HG02870 (cell line): ENCODE data around the gene ELAVL1.
"Not testable (repeated sequence)": the region's sequence is repeated elsewhere in the genome, so short reads cannot be mapped to it uniquely, and the experiment has no call there.

ENCODE experiments used
- ATAC-seq: cut with Tn5 transposase; IDR thresholded peaks from one replicate; pipeline ENCODE4 v1.9.1; 2021; ENCODE audit warnings: mild to moderate bottlenecking, moderate library complexity; ENCODE audit not compliant: unreplicated experiment

The ELAVL1 gene

DNA sequence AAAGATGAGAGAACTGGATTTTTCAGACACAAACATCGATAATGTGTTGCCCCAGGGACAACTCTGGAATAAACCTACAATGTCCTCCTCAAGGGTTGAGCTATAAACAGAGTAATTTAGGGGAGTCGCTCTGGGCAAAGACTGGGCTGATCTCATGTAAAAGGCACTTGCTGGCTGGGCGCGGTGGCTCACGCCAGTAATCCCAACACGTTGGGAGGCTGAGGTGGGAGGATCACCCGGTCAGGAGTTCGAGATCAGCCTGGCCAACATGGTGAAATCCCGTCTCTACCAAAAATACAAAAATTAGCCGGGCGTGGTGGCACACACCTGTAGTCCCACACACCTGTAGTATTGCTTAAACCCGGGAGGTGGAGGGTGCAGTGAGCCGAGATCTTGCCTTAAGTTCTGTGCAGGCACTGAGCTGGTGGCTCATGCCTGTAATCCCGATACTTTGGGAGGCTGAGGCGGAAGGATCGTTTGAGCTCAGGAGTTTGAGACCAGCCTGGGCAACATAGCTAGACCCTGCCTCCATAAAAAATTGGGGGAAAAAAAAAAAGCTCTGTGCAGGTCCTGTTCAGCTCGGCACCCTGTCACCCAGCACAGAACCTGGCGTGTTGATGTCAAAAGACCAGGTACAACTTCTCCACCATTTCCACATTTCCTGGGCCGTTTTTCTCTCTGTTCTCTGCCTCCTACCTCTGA lies 63.4 kb downstream of the ELAVL1 start:
- ATAC-seq: no peak

DNA sequence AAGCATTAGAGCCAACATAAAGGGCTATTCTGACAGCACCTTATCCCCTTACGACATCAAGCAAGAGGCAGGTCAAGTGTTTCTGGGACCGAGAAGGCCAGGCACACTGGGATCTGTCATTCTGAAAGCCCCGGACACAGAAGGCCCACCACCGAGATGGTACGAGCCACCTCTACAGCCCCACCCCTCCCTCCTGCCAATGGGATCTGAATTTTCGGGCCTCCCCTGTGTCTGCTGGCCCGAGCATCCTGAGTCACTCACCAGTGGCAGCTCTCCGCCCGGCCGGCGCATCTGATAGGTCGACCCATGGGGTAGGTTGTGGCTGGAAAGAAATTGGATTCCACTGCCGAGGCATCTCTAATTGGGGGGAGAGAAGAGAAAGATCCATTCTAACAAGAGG lies 64.6 kb downstream of the ELAVL1 start:
- ATAC-seq: no peak

DNA sequence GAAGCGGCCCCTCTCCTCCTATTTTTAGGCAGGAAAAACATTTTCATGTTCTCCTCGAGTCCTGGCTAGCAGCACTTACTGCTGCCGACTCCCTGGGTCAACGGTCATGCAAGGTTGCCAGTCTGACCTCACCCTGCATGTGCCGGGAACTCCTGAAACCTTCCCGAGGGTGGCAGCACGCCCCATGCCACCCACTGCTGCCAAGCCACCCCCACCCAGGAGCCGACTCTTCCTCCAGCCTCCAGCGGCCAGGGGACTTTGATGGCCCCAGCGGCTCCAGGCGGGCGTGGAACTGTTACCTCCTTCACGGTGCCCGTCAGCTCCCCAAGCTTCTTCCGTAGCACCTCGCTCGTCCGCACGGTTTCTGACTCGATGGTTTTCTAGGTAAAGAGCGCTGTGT lies 70.7 kb downstream of the ELAVL1 start:
- ATAC-seq: no peak

DNA sequence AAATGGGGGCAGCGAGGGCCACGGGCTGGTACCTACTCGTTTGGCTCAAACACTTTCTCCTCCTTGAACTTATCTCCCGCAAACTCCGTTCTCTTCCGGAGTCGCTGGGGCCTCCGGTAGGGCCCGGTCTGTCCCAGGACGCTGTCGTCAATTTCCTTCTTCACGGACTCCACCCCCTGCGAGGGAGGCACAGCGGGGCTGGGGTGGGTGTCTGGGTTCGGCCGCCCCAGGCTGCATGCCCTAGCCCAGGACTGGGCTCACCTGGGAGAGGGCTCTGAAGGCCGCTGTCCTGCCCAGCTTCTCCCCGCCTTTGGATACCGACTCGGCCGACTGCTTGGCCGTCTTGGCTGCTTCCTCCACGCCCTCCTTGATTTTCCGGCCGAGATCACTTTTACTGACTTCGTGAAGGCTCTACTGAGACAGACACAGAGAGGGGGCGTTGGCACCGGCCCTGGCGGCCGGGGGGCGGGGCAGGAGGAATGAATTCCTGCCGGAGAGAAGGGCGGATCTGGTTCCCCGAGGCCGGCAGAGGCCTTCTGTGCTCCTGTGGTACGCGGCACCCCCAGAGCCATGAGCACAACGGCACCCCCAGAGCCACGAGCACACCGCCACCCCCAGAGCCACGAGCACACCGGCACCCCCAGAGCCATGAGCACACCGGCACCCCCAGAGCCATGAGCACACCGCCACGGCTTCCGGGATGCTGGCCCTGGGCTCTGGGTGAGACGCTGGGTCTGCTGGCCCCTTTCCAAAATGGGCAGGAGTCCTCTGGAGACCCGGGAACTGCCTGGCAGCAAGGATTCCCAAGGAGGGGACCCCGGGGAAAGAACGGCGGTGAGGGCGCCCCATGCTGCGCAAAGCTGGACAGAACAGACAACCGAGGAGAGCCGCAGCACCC lies 71.4 kb downstream of the ELAVL1 start:
- no peak for ATAC-seq

DNA sequence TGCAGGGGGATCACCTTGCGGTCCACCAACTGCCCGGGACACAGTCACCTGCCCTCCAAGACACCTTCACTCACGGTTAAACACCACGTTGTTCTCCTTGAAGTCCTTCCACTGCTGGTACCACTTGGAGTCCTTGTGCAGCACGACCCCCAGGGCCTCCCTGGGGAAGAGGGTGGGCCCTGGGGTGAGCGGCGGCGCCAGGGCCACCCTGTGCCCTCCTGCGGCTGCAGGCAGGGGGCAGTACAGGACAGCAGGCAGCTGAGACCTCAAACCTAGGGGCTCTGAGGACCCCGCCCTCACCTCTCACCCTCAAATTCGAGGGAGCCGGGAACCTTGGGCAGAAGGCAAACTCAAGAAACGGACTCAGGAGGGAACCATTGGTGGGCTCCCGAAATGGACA lies 72.0 kb downstream of the ELAVL1 start:
- no peak for ATAC-seq

DNA sequence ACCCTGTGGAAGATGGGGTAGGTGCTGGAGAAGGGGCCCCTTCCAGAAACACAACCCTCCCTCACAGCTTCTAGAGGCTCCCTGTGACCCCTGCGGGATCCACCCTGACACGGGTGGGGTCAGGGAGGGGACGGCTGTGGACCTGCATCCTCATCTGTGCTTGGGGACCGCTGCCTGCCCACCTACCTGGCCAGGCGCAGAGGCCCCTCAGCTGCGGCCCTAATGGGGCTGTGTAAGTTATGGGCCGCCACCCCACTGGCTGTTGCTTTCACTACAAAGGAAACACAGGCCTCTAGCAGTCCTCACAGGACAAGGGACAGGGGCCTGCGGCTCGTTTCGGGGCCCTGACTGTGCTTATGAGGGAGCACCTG lies 72.5 kb downstream of the ELAVL1 start:
- no peak for ATAC-seq

DNA sequence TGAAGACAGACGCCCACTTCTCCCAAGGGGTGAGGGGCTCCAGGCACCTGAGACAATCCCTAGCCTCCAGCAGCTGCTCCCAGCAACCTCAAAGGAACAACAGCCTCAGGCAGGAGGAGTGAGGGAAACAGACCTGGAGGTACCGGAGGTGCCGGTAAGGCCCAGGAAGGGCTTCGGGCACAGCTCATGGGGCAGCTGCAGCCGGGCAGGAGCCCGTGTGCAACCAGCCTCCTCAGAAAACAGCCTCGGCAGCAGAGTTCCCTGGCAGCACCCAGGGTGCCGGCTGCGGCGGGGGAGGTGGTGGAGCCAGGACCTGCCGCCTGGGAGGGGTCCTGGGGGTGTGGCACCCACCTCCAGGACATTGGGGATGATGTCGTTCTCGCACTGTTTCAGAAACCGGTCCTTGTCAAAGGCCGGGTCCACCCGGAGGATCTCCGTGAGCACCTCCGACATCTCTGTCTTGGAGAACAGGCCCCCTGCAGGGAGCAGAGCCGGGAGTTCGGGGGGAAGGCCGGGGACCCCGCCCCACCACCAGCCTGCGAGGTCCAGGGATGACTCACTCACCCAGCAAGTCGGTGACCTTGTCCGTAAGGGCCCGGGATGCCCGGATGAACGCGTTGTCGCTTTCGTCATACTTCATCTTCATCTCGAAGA lies 73.0 kb downstream of the ELAVL1 start:
- no peak for ATAC-seq

DNA sequence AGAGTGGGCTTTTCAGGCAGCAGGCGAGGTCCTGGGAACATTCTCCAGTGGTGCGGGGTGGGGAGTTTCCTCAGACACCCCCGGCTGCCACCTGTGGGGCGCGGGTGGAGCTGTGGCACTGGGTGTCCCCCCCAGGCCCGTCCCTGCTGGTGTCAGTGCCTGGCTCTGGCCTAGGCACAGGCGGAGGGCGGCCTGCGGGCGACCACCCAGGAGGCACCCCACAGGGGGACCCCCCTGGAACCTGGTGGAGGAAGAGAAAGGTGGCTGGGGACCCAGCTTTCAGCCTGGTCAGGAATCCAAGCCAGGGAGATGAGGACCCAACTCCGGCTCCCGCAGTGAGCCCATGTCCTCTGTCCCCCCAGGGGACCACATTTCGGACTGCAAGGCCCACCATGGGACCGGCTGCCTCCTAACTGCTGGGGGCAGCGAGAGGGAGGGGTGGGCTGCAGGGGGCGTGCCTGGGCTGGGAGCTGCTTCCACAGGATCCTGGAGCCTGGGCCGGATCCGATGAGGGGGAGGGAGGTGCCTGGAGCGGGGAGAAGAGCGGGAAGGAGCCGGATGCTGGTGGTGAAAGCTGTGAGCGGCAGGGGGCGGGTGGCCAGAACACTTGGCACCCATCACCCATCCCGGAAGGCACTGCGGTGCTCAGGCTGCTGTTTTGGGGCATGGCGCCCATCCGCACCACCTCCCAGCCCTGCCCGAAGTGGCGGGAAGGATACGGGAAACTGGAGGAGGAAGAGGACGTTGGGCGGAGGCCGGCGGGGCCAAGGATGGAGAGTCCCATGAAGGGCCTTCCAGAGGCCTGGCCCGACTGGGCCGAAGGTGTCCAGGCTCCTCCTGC lies 74.0 kb downstream of the ELAVL1 start:
- no peak for ATAC-seq

DNA sequence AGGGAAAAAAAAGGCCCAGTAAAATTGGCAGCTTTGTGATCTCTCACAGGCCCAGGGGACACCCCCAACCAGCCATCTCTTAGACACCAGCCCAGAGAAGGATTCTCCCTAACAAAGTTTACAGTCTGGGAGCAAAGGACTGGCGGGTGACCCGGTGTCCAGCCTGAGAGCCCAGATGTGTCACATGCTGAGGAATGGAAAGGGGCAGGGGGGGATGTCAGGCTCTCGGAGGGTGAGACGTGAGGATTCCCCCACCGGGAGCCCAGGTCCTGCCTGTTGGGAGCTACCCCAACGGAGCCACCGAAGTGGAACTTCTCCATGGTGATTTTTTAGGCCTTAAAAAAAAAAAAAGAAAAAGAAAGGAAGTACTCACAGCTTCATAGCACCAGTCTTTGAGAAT lies 74.7 kb downstream of the ELAVL1 start:
- no peak for ATAC-seq

DNA sequence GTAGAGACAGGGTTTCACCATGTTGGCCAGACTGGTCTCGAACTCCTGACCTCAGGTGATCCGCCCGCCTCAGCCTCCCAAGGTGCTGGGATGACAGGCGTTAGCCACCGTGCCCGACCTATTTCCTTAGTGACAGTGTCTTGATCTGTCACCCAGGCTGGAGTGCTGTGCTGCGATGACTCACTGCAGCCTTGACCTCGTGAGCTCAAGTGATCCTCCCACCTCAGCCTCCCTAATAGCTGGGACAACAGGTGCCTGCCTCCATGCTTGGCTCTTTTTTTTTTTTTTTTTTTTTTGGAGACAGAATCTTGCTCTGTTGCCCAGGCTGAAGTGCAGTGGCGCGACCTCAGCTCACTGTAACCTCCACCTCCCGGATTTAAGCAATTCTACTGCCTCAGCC lies 75.4 kb downstream of the ELAVL1 start:
- ATAC-seq: not testable (repeated sequence)

DNA sequence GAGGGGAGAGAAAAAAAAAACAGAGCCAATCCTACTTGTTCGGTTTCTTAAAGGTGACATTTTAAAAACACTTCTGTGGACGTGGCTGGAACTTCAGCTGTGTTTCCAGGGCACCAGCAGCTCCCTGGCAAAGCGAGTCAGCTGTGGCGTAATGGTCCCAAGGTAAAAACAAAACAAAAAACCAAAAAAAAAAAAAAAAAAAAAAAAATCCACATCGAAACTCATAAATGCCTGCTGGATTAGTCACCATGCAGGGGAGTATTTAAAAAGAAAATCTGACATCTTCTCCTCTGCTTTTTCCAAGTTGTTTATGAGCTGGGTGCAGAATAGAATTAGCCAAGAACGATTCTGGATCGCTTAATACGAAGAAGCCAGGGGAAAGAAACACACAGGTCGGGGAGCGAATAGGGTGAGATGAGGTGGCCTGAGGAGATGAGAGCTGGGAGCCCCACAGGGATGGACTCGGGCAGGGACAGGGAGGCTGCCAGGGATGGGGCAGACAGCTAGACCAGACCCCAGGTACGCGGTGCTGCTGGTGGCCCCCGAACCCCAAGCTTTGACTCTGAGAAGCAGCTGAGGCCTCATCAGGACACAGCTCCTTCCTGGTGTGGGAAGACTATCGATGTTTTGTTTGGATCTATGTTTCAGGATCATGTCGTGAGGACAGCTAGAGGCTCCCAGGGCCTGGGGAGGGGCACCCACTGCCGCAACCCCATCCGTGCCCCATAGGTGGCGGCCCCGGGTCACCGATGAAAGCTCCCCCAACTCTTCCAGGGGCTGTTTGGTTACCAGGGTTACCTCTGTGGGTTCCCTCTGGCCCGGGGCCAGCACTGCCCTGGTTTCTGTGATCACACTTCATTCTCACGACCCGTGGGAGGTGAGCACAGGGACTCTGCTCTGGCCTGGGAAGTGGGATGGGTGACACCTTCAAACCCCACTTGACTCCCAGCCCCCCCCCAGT lies 76.4 kb downstream of the ELAVL1 start:
- ATAC-seq: no peak

DNA sequence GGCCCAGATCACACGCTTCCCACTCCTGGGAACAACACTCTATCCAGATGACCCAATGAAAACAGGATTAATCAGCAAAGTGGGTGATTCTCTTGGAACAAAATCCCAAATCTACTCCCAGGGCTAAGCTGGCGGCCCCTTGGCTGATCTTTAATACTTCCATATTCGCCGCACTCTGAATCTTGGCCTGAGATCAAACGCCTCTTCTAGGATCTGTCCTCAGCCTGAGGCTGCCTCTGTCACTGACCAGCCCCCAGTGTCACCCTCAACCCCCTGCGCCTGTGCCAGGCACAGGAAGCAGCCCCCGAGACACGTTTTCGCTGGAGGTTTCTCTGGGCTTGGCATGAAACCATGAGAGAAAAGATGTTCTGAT lies 77.1 kb downstream of the ELAVL1 start:
- ATAC-seq: no peak

DNA sequence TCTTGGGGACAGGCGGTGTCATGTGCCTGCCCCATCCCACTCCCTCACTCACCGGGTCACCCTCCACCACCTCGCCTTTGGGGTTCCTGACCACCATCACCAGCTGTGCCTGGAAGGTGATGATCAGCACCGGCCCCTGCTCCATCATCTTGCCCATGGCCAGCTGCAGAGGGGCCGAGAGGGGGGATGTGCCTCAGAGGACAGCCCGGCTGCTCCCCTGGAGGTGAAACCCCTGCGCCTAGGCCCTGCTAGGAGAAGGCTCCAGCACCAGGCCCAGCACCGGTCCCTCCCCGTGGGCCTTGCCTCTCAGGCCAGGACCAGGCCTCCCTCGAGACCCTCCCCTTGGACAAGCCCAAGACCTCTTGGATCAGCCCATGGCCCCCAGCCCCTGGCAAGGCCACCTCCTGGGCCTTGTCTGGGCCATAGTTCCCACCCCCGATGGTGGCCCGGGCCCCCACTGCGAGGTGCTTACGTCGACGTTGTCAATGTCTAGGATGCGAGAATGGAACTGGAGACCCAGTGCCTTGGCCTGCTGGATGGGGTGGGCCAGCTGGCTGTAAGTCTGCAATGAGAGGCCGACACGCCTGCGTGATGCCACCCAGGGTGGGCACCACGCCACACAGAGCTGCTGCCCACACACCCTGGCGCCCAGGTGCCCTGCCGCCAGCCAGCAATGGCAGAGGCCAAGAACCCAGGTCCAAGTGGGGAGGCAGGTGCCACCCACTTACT lies 77.7 kb downstream of the ELAVL1 start:
- no peak for ATAC-seq

DNA sequence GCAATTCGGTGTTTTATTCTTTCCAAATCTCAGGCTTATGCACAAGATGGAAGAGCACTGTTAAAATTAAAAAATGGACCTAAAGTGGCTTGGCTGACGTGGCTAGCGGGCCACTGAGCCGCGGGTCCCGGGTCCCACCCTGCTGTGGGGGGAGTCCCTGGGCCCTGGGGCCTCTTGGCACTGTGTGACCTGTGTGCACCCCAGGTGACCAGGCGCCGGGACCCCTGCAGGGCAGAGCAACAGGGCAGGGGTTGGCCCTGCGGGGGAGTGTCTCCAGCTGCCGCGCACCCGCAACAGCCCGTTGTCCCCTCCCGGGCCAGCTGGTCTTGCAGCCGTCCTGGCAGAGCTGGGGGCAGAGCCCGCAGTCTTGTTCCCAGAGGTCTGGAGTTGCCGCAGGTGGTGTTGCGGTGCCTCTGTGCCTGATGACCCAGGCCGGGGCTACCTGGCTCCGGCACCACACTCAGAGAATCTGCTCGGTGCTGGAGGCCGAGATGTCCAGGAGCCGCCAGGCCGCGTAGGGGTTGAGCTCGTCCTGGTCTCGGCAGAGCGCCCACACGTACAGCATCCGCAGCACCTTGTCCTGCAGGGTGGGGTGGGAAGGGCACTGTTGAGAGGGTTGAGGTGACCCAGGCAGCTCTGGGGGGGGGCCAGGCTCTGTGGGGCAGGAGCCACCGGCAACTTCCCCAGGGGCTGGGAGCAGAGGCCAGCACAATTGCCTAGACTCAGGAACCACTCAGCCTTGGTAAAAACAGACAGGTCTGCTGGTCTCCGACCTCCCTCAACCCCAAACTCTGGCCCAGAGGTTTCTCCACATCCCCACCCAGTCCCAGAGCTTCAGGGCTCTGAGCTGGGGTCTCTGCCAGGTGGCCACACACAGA lies 78.5 kb downstream of the ELAVL1 start:
- ATAC-seq: no peak

DNA sequence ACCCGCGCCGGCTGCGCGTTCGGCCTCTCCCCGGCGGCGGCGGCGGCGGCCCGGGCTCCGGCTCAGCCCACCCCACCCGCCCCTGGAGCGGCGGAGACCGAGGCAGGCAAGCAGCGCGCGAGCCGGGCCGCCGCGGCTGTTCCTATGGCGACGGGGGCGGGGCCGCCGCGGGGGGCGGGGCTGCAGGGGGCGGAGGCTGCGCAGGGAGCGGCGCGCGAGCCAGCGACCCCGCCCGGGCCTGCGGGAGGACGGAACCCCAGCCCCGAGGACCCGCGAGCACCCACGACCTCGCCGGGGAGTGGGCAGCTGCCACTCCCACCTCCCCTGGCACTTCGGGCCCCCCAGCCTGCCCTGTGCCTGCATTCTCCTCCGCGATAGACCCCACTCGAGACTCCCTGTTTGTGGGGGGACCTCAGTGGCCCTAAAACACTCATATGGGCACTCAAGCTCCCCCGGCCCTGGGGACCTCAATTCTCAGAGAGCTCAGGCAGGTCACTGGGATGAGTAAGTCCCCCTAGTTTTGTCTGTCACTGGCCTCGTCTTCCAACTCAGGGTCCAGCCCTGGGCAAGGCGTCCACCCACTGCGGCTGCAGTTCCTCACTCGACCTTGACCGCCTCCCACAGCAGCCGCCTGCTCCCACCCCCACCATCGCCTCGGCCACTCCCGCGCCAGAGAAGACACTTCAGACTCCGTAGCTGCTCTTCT lies 79.3 kb downstream of the ELAVL1 start, which contains the start of gene CTXN1:
Gene CTXN1 (minus strand): TSS at position 115 of the 706 bp plus-strand sequence. CDS start 597 bp downstream, outside the sequence.
- no peak for ATAC-seq

DNA sequence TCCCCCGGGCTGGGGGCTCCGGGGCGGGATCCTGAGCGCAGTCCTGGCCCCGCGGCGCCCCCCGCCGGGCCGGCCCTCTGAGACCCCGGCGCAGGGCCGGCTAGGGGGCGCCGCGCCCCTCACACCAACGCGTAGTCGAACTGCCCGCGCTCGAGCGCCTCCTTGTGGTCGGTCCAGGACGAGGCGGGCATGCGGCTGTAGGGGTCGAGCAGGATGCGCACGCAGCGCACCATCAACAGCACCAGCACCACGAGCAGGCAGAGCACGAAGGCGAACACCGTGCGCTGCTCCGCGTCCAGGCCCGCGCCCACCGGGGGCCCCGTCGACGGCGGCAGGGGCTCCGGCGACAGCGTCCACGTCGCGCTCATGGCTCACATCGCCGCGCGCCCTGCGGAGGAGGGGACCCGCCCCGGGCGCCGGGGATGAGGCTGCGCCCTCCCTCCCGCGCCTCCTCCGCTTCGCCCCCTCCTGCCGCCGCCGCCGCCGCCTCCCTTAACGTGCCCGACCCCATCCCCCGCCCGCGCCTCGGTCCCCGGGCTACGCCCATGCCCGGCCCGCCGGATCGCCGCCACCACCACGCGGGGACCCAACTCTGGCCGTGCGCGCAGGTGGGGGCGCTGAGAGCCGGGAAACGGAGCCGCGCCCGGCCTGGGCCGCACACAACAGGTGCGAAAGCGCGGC lies 80.1 kb downstream of the ELAVL1 start:
- ATAC-seq: no peak

DNA sequence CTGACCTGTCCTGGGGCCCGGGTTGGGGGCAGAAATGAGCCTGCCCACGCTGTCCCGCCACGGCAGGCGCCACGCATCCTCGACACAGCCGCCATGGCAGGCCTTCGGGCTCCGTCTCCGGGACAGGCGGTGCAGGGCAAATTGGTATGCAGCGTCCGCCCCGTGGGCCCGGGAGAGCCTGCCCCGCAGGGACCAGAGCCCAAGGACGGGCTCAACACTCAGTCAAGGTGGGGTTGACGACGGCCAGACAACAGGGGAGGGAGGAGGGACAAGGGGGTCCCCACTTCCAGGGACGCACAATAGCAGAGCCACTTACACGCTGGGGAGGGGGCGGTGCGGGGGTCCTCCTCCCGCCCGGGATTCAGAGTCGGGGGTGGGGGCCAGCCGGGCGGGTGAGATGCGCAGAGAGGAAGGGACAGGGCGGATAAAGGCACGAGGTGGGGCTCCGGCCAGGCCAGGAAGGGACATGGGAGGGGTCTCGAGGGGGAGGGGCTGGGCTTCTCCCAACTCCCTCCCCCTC lies 80.7 kb downstream of the ELAVL1 start:
- no peak for ATAC-seq
